ENCODE measurements around the gene NNT. TPM values are rescaled to one million over a fixed set of nuclear protein-coding genes. Genes with fewer than 3 reads are reported as not detected.
"Not testable (repeated sequence)": the region's sequence is repeated elsewhere in the genome, so short reads cannot be mapped to it uniquely, and the experiment has no call there.

The NNT gene
- total RNA-seq, 1 donor from 2014 or later, result 32.9 TPM

DNA sequence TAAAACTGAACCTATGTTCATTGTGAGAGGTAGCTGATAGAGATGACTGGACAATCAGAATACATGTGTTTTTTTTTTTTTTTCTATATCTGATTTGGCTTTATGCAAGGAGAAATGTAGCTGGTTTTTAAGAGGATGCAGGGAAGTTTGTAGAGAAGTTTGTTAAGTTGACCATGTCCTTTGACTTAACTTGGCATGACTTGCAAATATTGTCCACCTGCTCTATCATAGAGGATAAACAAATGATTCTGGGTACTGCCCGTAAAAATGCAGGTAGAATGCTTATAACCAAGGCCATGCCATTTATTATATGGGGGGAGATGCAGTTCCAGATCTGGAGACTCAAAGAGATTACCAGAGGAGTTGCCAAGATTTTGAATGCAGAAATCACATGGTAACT lies 13.7 kb upstream of the NNT start:
- Histone ChIP-seq H3K36me3 (ENCODE audit: control insufficient read depth, insufficient read depth, low read length) (no peaks in the 10 kb centered on the region), H3K27me3 (ENCODE audit: control insufficient read depth, insufficient read depth, low read length) (no peaks in the 10 kb centered on the region), H3K4me3 (ENCODE audit: low read depth, low read length) (no peak overlapping the region)
- no peak for DNase-seq (ENCODE audit: low read depth)
- TF ChIP-seq, protein P1, sequence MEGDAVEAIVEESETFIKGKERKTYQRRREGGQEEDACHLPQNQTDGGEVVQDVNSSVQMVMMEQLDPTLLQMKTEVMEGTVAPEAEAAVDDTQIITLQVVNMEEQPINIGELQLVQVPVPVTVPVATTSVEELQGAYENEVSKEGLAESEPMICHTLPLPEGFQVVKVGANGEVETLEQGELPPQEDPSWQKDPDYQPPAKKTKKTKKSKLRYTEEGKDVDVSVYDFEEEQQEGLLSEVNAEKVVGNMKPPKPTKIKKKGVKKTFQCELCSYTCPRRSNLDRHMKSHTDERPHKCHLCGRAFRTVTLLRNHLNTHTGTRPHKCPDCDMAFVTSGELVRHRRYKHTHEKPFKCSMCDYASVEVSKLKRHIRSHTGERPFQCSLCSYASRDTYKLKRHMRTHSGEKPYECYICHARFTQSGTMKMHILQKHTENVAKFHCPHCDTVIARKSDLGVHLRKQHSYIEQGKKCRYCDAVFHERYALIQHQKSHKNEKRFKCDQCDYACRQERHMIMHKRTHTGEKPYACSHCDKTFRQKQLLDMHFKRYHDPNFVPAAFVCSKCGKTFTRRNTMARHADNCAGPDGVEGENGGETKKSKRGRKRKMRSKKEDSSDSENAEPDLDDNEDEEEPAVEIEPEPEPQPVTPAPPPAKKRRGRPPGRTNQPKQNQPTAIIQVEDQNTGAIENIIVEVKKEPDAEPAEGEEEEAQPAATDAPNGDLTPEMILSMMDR (IDR thresholded peaks at IDR 0.05; ENCODE audit: insufficient read depth, low read length, severe bottlenecking), result no peak
- no peak for FAIRE-seq

DNA sequence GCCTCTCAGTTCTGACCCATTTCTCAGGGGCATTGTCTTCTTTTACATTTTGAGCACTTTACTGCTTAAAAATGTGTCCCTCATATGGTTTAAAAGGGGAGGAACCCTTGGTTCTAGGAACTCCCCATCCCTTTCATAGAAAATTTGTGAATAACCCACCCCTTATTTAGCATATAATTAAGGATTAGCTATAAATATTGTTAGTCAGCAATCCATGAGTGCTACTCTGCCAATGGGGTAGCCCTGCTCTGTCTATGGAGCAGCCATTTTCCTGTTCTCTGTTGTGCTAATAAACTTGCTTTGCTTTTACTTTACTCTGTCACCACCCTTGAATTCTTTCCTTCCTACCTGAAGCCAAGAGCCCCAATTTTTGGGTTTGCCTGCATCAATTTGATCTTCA lies 12.3 kb upstream of the NNT start:
- TF ChIP-seq, protein P1 (IDR thresholded peaks at IDR 0.05; ENCODE audit: insufficient read depth, low read length, severe bottlenecking), result no peak
- no peak overlapping the region for H3K4me3 ChIP-seq (ENCODE audit: low read depth, low read length)
- no peaks in the 10 kb centered on the region for H3K36me3 ChIP-seq (ENCODE audit: control insufficient read depth, insufficient read depth, low read length)
- H3K27me3 ChIP-seq (ENCODE audit: control insufficient read depth, insufficient read depth, low read length), result no peaks in the 10 kb centered on the region
- DNase-seq (ENCODE audit: low read depth) (no peak), FAIRE-seq (no peak)

DNA sequence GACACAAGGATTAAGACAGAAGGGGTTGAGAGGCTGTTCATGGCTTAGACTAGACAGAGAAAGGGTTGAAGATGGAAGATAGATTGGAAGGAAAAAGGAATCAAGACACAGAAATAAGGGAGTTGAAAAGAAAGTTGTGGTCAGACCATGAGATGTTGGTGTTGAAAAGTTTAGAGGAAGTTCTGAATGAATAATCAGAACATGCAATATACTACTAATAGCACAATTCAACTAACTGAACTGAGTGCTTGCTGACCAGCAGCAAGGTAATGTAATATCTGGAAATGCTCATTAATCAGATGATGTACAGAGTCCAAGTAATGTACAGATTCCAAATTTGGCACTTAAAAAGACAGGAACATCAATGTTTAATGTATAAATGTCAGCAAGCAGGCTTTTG lies 10.6 kb upstream of the NNT start:
- no peaks in the 10 kb centered on the region for H3K36me3 ChIP-seq (ENCODE audit: control insufficient read depth, insufficient read depth, low read length)
- H3K27me3 ChIP-seq (ENCODE audit: control insufficient read depth, insufficient read depth, low read length), result no peaks in the 10 kb centered on the region
- FAIRE-seq (no peak), DNase-seq (ENCODE audit: low read depth) (no peak)
- no peak overlapping the region for H3K4me3 ChIP-seq (ENCODE audit: low read depth, low read length)
- TF ChIP-seq, protein P1 (IDR thresholded peaks at IDR 0.05; ENCODE audit: insufficient read depth, low read length, severe bottlenecking), result no peak

DNA sequence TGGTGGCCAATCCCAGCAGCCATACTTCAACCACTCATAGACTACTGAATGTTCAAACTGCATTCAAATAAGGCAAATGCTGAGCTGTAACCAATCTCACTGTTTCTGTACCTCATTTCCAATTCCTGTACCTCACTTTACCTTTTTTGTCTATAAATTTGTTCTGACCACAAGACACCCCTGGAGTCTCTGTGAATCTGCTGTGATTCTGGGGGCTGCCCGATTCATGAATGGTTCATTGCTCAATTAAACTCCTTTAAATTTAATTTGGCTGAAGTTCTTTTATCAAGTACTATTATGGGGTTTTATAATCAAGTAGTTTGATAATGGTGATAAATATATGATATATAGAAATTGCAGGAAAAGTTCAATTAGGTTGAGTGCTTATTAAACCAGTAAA lies 4.1 kb upstream of the NNT start:
- not testable (repeated sequence) for DNase-seq (ENCODE audit: low read depth); FAIRE-seq; H3K4me3 ChIP-seq (ENCODE audit: low read depth, low read length); H3K36me3 ChIP-seq (ENCODE audit: control insufficient read depth, insufficient read depth, low read length); H3K27me3 ChIP-seq (ENCODE audit: control insufficient read depth, insufficient read depth, low read length)

DNA sequence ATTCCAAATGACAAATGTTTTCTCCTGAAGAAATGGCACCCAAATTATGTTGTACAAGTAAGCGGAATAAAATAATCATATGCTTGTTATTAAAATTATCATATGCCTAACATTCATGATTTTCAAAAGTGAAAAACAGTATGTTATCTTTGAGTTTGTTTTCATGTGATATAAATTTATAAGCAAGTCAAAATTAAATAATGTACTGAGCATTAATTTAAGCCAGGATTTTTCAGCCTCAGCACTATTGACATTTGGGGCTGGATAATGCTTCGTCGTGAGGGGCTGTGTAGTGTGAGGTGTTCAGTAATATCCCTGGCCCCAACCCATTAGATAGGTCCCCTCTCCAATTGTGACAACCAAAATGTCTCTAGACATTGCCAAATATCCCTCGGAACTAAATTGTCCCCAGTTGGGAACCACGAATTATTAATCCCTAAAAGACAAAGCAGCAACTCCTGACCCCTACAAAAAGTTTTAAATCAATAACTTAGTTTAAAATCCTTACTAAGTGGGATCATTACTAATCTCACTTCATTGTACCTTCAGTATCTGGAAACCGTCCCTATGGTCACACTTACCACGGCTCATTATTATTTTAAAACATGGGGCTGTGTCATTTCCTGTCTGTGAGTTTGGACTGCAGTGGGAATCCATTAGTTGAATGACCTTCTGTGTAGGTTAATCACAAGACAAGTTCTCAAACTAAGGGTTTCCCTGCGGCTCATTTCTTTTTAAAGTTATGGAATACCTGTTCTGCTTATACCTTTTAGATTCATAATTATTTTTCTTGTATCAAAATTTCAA lies 1.3 kb upstream of the NNT start:
- Histone ChIP-seq H3K27me3 (ENCODE audit: control insufficient read depth, insufficient read depth, low read length) (no peaks in the 10 kb centered on the region), H3K36me3 (ENCODE audit: control insufficient read depth, insufficient read depth, low read length) (no peaks in the 10 kb centered on the region), H3K4me3 (ENCODE audit: low read depth, low read length) (peak overlapping the region; percentile 71)
- no peak for FAIRE-seq
- TF ChIP-seq, protein P1 (IDR thresholded peaks at IDR 0.05; ENCODE audit: insufficient read depth, low read length, severe bottlenecking), result no peak
- peak; percentile 55 for DNase-seq (ENCODE audit: low read depth)

DNA sequence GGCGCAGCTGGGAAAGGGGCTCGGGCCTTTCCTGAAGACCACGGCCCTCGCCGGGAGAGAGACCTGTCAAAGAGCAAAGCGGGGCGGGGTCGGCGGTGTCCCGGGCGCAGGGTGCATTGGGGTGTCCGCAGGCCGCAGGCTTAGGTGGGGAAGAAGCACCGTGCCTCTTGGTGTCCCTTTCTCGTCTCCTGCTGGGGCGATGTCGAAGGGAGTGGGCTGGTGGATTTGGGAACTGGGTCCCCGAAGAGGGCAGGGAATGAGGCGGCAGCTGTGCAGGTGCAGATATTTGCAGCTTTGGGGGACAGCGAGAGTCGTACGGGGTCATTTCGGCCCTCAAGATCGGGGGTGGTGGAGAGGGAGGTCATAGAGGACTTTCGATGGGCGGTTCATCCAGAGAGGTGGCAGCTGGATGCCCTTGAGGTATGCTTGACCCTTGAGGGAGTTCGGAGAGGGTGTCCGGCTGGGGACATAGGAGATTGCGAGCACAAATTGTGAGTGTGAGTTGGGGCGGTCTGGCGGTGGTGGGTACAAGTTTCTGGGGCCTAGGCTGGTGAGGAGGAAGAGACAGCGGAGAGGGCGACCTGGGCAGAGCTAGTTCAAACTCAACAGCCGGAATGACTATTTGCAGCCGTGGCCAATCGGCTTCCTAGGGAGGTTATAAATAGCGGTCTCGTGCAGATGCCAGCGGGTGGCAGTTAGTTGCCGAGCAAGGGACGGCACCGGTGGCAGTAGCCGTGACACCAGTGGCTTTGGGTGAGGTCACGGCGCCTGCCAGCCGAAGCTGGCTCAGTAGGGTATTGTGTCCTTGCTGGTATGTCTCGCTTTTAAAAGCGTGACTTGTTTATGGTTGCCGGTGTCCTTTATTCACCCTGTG lies 601 bp downstream of the NNT start:
- no peaks in the 10 kb centered on the region for H3K36me3 ChIP-seq (ENCODE audit: control insufficient read depth, insufficient read depth, low read length)
- FAIRE-seq, result no peak
- TF ChIP-seq, protein P1 (IDR thresholded peaks at IDR 0.05; ENCODE audit: insufficient read depth, low read length, severe bottlenecking), result no peak
- no peak for DNase-seq (ENCODE audit: low read depth)
- peak overlapping the region; percentile 71 for H3K4me3 ChIP-seq (ENCODE audit: low read depth, low read length)
- H3K27me3 ChIP-seq (ENCODE audit: control insufficient read depth, insufficient read depth, low read length), result no peaks in the 10 kb centered on the region

All from bronchial epithelial cell (primary cell).